GM19238 (cell line): ENCODE measurements around the gene MTHFD2L.
"Not testable (repeated sequence)": the region's sequence is repeated elsewhere in the genome, so short reads cannot be mapped to it uniquely, and the experiment has no call there.

Source experiments
- DNase-seq: peaks from one replicate; pipeline ENCODE4 v3.0.0; 2011; ENCODE audit warnings: low spot score; ENCODE audit not compliant: insufficient read length

The MTHFD2L gene

GRCh38 chr4:74157561-74158465 is at the start of gene MTHFD2L:
MTHFD2L (plus strand) TSS chr4:74158118; CDS start chr4:74158139, 21 bp downstream.
- peak; percentile 97 for DNase-seq

GRCh38 chr4:74108457-74109115 is 49.3 kb upstream of the MTHFD2L start:
- DNase-seq = no peak

GRCh38 chr4:74109116-74109869 is 48.6 kb upstream of the MTHFD2L start:
- no peak for DNase-seq

- no peak for DNase-seq
Observed at GRCh38 chr4:74109870-74110605, 47.9 kb upstream of the MTHFD2L start.

- no peak for DNase-seq
Observed at GRCh38 chr4:74110670-74111069, 47.2 kb upstream of the MTHFD2L start.

GRCh38 chr4:74111306-74111975 is 46.5 kb upstream of the MTHFD2L start:
- DNase-seq = no peak

- no peak for DNase-seq
Observed at GRCh38 chr4:74111990-74112389, 45.9 kb upstream of the MTHFD2L start.

GRCh38 chr4:74112399-74113105 is 45.4 kb upstream of the MTHFD2L start:
- DNase-seq = no peak

- no peak for DNase-seq
Observed at GRCh38 chr4:74114234-74114633, 43.7 kb upstream of the MTHFD2L start.

- no peak for DNase-seq
Observed at GRCh38 chr4:74117024-74117534, 40.8 kb upstream of the MTHFD2L start.

- no peak for DNase-seq
Observed at GRCh38 chr4:74118600-74119338, 39.1 kb upstream of the MTHFD2L start.

GRCh38 chr4:74120086-74120485 is 37.8 kb upstream of the MTHFD2L start:
- DNase-seq = no peak

GRCh38 chr4:74121643-74122579 is 36.0 kb upstream of the MTHFD2L start:
- no peak for DNase-seq

- no peak for DNase-seq
Observed at GRCh38 chr4:74123065-74123728, 34.7 kb upstream of the MTHFD2L start.

GRCh38 chr4:74125029-74125428 is 32.9 kb upstream of the MTHFD2L start:
- no peak for DNase-seq

- DNase-seq = no peak
Observed at GRCh38 chr4:74127745-74128144, 30.2 kb upstream of the MTHFD2L start.

- DNase-seq = not testable (repeated sequence)
Observed at GRCh38 chr4:74130843-74131242, 27.1 kb upstream of the MTHFD2L start.
